Caco-2 (cell line): ENCODE results near the gene SPRYD4. TPM values are rescaled to one million over a fixed set of nuclear protein-coding genes. Genes with fewer than 3 reads are reported as not detected.

Experiments
- BruUV-seq: library from RNA; stranded (reverse); fragments of 400-500 nt; replicated peaks from 2 replicates; lab custom pipeline; 2021; lab: Mats Ljungman, UMichigan
- CTCF ChIA-PET: fragments of 300-600 bp; sonication (Branson Sonifier 250); formaldehyde crosslinking; loops from one replicate; lab custom pipeline; 2022; ENCODE audit warnings: antibody characterized with exemption; lab: Charles Lee
- POLR2A ChIA-PET: fragments of 300-600 bp; sonication (Branson Sonifier 250); formaldehyde crosslinking; loops from one replicate; lab custom pipeline; 2022; ENCODE audit warnings: antibody characterized with exemption; lab: Charles Lee
- DNase-seq, 2 experiments: peaks; one replicate each; pipeline versions ENCODE4 v3.0.0 to v3.0.0-alpha.2; 2020 to 2022
- H3K27me3 ChIP-seq: replicated peaks from 2 replicates; pipeline ENCODE4 v1.6.0; 2011; ENCODE audit warnings: low read length; ENCODE audit not compliant: control insufficient read depth, insufficient read depth
- H3K36me3 ChIP-seq: 2 replicates; pipeline ENCODE4 v1.5.1; 2011; ENCODE audit warnings: low read length; ENCODE audit not compliant: control insufficient read depth, insufficient read depth
- H3K4me1 ChIP-seq: fragments of 250-450 bp; sonication (Bioruptor Pico); 2 replicates; pipeline ENCODE4 v1.5.1; 2020; ENCODE audit warnings: mild to moderate bottlenecking
- H3K4me3 ChIP-seq: 2 replicates; pipeline ENCODE4 v1.5.1; 2011; ENCODE audit warnings: low read depth, mild to moderate bottlenecking, control low read depth, low read length
- H3K9me3 ChIP-seq: fragments of 250-450 bp; sonication (Bioruptor Pico); 2 replicates; pipeline ENCODE4 v1.5.1; 2020; ENCODE audit warnings: mild to moderate bottlenecking, moderate library complexity
- H3K27ac Mint-ChIP-seq: one replicate; pipeline ENCODE4 v1.8.0; 2022; ENCODE audit warnings: mixed read lengths; ENCODE audit not compliant: unreplicated experiment
- H3K27me3 Mint-ChIP-seq: one replicate; pipeline ENCODE4 v1.8.0; 2022; ENCODE audit warnings: mixed read lengths; ENCODE audit not compliant: insufficient read depth, unreplicated experiment
- H3K36me3 Mint-ChIP-seq: one replicate; pipeline ENCODE4 v1.8.0; 2022; ENCODE audit warnings: mild to moderate bottlenecking, mixed read lengths; ENCODE audit not compliant: insufficient read depth, unreplicated experiment
- H3K4me1 Mint-ChIP-seq: one replicate; pipeline ENCODE4 v1.8.0; 2022; ENCODE audit warnings: low read depth, mixed read lengths; ENCODE audit not compliant: unreplicated experiment
- H3K4me3 Mint-ChIP-seq: one replicate; pipeline ENCODE4 v1.8.0; 2022; ENCODE audit warnings: mild to moderate bottlenecking, moderate library complexity, mixed read lengths; ENCODE audit not compliant: unreplicated experiment
- H3K9me3 Mint-ChIP-seq: one replicate; pipeline ENCODE4 v1.8.0; 2022; ENCODE audit warnings: mixed read lengths; ENCODE audit not compliant: unreplicated experiment
- CTCF ChIP-seq, 2 experiments: fragments of 200-600 bp in 1 of 2; IDR thresholded peaks; 1 replicate in 1 of 2; 2 replicates in 1 of 2; pipeline versions ENCODE4 v1.5.1 to v1.8.0; 2011 to 2022; ENCODE audit warnings: antibody characterized with exemption in 1 of 2, control low read depth in 1 of 2, inconsistent platforms in 1 of 2, low read depth in 1 of 2, low read length in 1 of 2, mild to moderate bottlenecking in 1 of 2, moderate library complexity in 1 of 2; ENCODE audit not compliant: insufficient read depth in 1 of 2, severe bottlenecking in 1 of 2, unreplicated experiment in 1 of 2
- intact Hi-C: fragments of 100-400 bp; cut with micrococcal nuclease; formaldehyde crosslinking; loops from one replicate; pipeline ENCODE4 v1.10.0; 2022; ENCODE audit not compliant: unreplicated experiment
- total RNA-seq: library from RNA; stranded (reverse); gene quantifications from 2 replicates; pipeline ENCODE4 v1.2.3, GENCODE V29; 2022

SPRYD4 gene
- total RNA-seq, 1 experiment from 2014 or later: 2.8 TPM

DNA sequence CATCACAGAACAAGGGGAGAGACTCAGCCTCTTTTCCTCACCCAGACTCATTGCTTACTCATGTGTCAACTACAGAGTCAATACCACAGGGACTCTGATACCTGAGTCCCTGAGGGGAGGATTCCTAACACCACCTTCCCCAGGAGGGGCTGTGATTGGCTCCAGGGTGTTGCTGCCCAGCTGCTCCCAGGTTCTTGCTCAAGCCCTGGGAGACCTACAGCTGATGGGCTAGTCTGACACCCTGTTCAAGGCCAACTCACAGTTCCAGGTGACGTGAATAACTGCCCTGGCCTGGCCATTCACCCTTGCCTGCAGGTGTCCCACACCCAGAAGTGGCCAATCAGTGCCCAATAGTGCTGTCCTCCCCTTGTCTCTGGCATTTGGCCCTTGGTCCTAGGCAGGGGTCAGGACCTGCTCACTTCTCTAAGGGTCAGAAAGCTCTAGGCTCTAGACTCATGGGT lies 8.6 kb downstream of the SPRYD4 start:
- DNase-seq: no peak
- Mint-ChIP-seq H3K4me3 (no peak overlapping the region), H3K36me3 (peaks cover 31% of the 10 kb centered on the region), H3K27me3 (no peaks in the 10 kb centered on the region), H3K9me3 (no peaks in the 10 kb centered on the region), H3K4me1 (no peaks in the 10 kb centered on the region), H3K27ac (no peak overlapping the region)
- no peaks in the 10 kb centered on the region for H3K27me3 ChIP-seq
- no peaks in the 10 kb centered on the region for H3K4me1 ChIP-seq
- no peaks in the 10 kb centered on the region for H3K9me3 ChIP-seq
- intact Hi-C loops: no loop called here
- BruUV-seq: no TSS peak
- H3K36me3 ChIP-seq: no peaks in the 10 kb centered on the region
- CTCF ChIA-PET: no interaction called here
- no peak overlapping the region for H3K4me3 ChIP-seq
- TF ChIP-seq CTCF (IDR thresholded peaks at IDR 0.05; ENCODE audit: insufficient read depth in 1 of 2, low read depth in 1 of 2, low read length in 1 of 2, severe bottlenecking in 1 of 2, unreplicated experiment in 1 of 2): no peak
- POLR2A ChIA-PET: no interaction called here

DNA sequence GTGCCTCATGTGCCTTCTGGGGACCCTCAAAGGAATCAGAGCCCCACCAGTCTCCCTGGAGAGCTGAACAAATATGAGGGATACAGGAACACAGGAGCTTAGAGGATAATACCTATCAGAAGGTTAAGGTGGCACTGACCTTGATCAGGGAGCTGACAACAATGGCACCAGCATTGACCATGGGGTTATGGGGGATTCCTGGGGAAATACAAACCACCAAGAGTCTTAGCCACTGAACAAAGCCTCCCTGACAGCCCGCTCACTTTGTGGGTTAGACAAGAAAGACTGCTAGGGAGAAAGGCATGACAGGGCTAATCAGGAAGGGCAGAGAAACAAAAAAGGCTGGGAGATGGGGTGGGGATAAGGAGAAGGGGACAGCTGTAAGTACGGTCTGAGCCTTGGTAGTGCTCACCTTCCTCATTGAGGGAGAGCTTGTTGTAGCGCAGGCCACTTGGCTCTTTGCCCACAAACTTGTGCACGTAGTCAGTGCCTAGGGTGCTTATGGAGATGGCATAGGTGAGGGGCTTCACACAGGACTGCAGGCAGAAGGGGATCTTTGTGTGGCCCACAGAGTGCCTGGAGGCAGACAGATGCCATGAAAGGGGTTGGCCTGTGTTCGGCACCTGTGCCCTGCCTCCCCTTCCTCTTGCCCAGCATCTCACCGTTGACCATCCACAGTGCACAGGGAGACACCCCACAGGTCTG lies 9.3 kb downstream of the SPRYD4 start:
- intact Hi-C loops: no loop called here
- no peak overlapping the region for H3K27ac Mint-ChIP-seq
- no peak overlapping the region for H3K4me3 ChIP-seq
- no peaks in the 10 kb centered on the region for H3K27me3 Mint-ChIP-seq
- no peaks in the 10 kb centered on the region for H3K9me3 Mint-ChIP-seq
- H3K4me3 Mint-ChIP-seq: no peak overlapping the region
- H3K27me3 ChIP-seq: no peaks in the 10 kb centered on the region
- no peaks in the 10 kb centered on the region for H3K4me1 ChIP-seq
- BruUV-seq: no TSS peak
- no peaks in the 10 kb centered on the region for H3K9me3 ChIP-seq
- peaks cover 31% of the 10 kb centered on the region for H3K36me3 Mint-ChIP-seq
- H3K36me3 ChIP-seq: no peaks in the 10 kb centered on the region
- CTCF ChIA-PET: no interaction called here
- DNase-seq: no peak
- no peak for TF ChIP-seq CTCF (IDR thresholded peaks at IDR 0.05; ENCODE audit: insufficient read depth in 1 of 2, low read depth in 1 of 2, low read length in 1 of 2, severe bottlenecking in 1 of 2, unreplicated experiment in 1 of 2)
- POLR2A ChIA-PET: no interaction called here
- H3K4me1 Mint-ChIP-seq: no peaks in the 10 kb centered on the region

- intact Hi-C loops: no loop called here
- no peak for TF ChIP-seq CTCF (IDR thresholded peaks at IDR 0.05; ENCODE audit: insufficient read depth in 1 of 2, low read depth in 1 of 2, low read length in 1 of 2, severe bottlenecking in 1 of 2, unreplicated experiment in 1 of 2)
Measured at GRCh38 chr12:56479625-56480024, 11.2 kb downstream of the SPRYD4 start.

More at GRCh38 chr12:56479625-56480024, 11.2 kb downstream of the SPRYD4 start:
- Histone ChIP-seq H3K27me3 (no peaks in the 10 kb centered on the region), H3K4me3 (no peak overlapping the region), H3K4me1 (no peaks in the 10 kb centered on the region), H3K36me3 (no peaks in the 10 kb centered on the region), H3K9me3 (no peaks in the 10 kb centered on the region)
- no peaks in the 10 kb centered on the region for H3K4me1 Mint-ChIP-seq
- no peaks in the 10 kb centered on the region for H3K27me3 Mint-ChIP-seq
- POLR2A ChIA-PET: no interaction called here
- CTCF ChIA-PET: no interaction called here
- no peak overlapping the region for H3K27ac Mint-ChIP-seq
- H3K36me3 Mint-ChIP-seq: peaks cover 18% of the 10 kb centered on the region
- no peaks in the 10 kb centered on the region for H3K9me3 Mint-ChIP-seq
- no TSS peak for BruUV-seq
- no peak for DNase-seq
- no peak overlapping the region for H3K4me3 Mint-ChIP-seq
